NCI-H524 treated with DMSO at 0.1 percent for 48 hours (cell line): ENCODE results near the gene PFDN1.
"Not testable (repeated sequence)": the region's sequence is repeated elsewhere in the genome, so short reads cannot be mapped to it uniquely, and the experiment has no call there.

Source experiments
- DNase-seq: peaks from one replicate; lab custom pipeline; 2025; lab: John Stamatoyannopoulos, UW

The PFDN1 gene

GRCh38 chr5:140213370-140213983 is 89.4 kb downstream of the PFDN1 start:
- no peak for DNase-seq

- no peak for DNase-seq
Measured at GRCh38 chr5:140208065-140208464, 94.8 kb downstream of the PFDN1 start.

GRCh38 chr5:140207250-140207964 is 95.5 kb downstream of the PFDN1 start:
- no peak for DNase-seq

GRCh38 chr5:140205952-140206351 is 96.9 kb downstream of the PFDN1 start:
- no peak for DNase-seq

GRCh38 chr5:140205216-140205615 is 97.7 kb downstream of the PFDN1 start:
- DNase-seq: no peak

GRCh38 chr5:140202610-140203009 is 100.3 kb downstream of the PFDN1 start:
- no peak for DNase-seq

GRCh38 chr5:140202078-140202477 is 100.8 kb downstream of the PFDN1 start:
- DNase-seq: no peak

GRCh38 chr5:140198915-140199314 is 104.0 kb downstream of the PFDN1 start:
- not testable (repeated sequence) for DNase-seq

- no peak for DNase-seq
Measured at GRCh38 chr5:140197023-140197422, 105.9 kb downstream of the PFDN1 start.

- DNase-seq: no peak
Measured at GRCh38 chr5:140196115-140196814, 106.6 kb downstream of the PFDN1 start.
